Neuronal stem cell (in vitro differentiated cells): ENCODE data around the gene TRAF2.

Experiments
- DNase-seq: peaks from one replicate; pipeline ENCODE4 v3.0.0-alpha.2; 2013; ENCODE audit warnings: low spot score
- H2AFZ ChIP-seq: one replicate; pipeline ENCODE4 v1.6.1; 2013; ENCODE audit warnings: mild to moderate bottlenecking, low read length, inconsistent platforms
- H2AK5ac ChIP-seq: 2 replicates; pipeline ENCODE4 v1.6.1; 2013; ENCODE audit warnings: low read depth, mild to moderate bottlenecking, inconsistent platforms, low read length, moderate library complexity, mixed read lengths
- H2BK120ac ChIP-seq: 2 replicates; pipeline ENCODE4 v1.6.1; 2013; ENCODE audit warnings: low read depth, mild to moderate bottlenecking, inconsistent platforms, low read length, moderate library complexity, mixed read lengths
- H2BK12ac ChIP-seq: one replicate; pipeline ENCODE4 v1.6.1; 2013; ENCODE audit warnings: low read length, inconsistent platforms
- H2BK15ac ChIP-seq: 2 replicates; pipeline ENCODE4 v1.6.1; 2013; ENCODE audit warnings: mild to moderate bottlenecking, low read length, inconsistent platforms, mixed read lengths
- H2BK5ac ChIP-seq: one replicate; pipeline ENCODE4 v1.6.1; 2013; ENCODE audit warnings: inconsistent platforms, mild to moderate bottlenecking, low read length, moderate library complexity
- H3K14ac ChIP-seq: one replicate; pipeline ENCODE4 v1.6.1; 2013; ENCODE audit warnings: low read length, inconsistent platforms
- H3K18ac ChIP-seq: 2 replicates; pipeline ENCODE4 v1.6.1; 2013; ENCODE audit warnings: low read length, inconsistent platforms
- H3K23ac ChIP-seq: 2 replicates; pipeline ENCODE4 v1.6.1; 2013; ENCODE audit warnings: low read depth, mild to moderate bottlenecking, mixed read lengths, low read length, inconsistent platforms; ENCODE audit not compliant: poor library complexity
- H3K27ac ChIP-seq: replicated peaks from 3 replicates; pipeline ENCODE4 v1.5.1; 2013; ENCODE audit warnings: low read length, inconsistent platforms
- H3K27me3 ChIP-seq, 3 experiments: 2 replicates each; pipeline ENCODE4 v1.6.1; 2013; ENCODE audit warnings: low read length in 3 of 3, mild to moderate bottlenecking in 2 of 3, inconsistent platforms in 1 of 3, low read depth in 1 of 3, mixed read lengths in 1 of 3, moderate library complexity in 1 of 3; ENCODE audit not compliant: control insufficient read depth in 3 of 3, insufficient read depth in 3 of 3
- H3K36me3 ChIP-seq, 2 donors: replicated peaks in 1 of 2; 2 replicates each; pipeline ENCODE4 v1.6.1; 2013; ENCODE audit warnings: low read length in 2 of 2; ENCODE audit not compliant: control insufficient read depth in 2 of 2, insufficient read depth in 2 of 2
- H3K4ac ChIP-seq: 2 replicates; pipeline ENCODE4 v1.6.1; 2013; ENCODE audit warnings: inconsistent platforms, mild to moderate bottlenecking, low read length, moderate library complexity
- H3K4me1 ChIP-seq, 2 donors: 1 replicate in 1 of 2; 2 replicates in 1 of 2; pipeline ENCODE4 v1.6.1; 2013; ENCODE audit warnings: low read length in 2 of 2, low read depth in 1 of 2; ENCODE audit not compliant: control insufficient read depth in 2 of 2, insufficient read depth in 1 of 2
- H3K4me2 ChIP-seq: one replicate; pipeline ENCODE4 v1.6.1; 2013; ENCODE audit warnings: mild to moderate bottlenecking, low read length, inconsistent platforms; ENCODE audit not compliant: insufficient read depth, poor library complexity, severe bottlenecking
- H3K4me3 ChIP-seq, 2 donors: 2 replicates each; pipeline ENCODE4 v1.5.1; 2013; ENCODE audit warnings: low read length in 2 of 2, mild to moderate bottlenecking in 2 of 2, inconsistent platforms in 1 of 2, moderate library complexity in 1 of 2
- H3K79me1 ChIP-seq: one replicate; pipeline ENCODE4 v1.6.1; 2013; ENCODE audit warnings: low read depth, mild to moderate bottlenecking, inconsistent platforms, low read length, moderate library complexity
- H3K9ac ChIP-seq: one replicate; pipeline ENCODE4 v1.6.1; 2013; ENCODE audit warnings: mild to moderate bottlenecking, low read depth, low read length, inconsistent platforms; ENCODE audit not compliant: poor library complexity
- H3K9me3 ChIP-seq, 2 donors: replicated peaks in 1 of 2; 2 replicates each; pipeline versions ENCODE3 to v1.6.1; 2013; ENCODE audit warnings: low read length in 2 of 2, mild to moderate bottlenecking in 2 of 2, inconsistent platforms in 1 of 2, low read depth in 1 of 2, mixed read lengths in 1 of 2, moderate library complexity in 1 of 2; ENCODE audit not compliant: control insufficient read depth in 2 of 2, insufficient read depth in 1 of 2
- H4K8ac ChIP-seq: one replicate; pipeline ENCODE4 v1.6.1; 2013; ENCODE audit warnings: low read depth, mild to moderate bottlenecking, inconsistent platforms, low read length, moderate library complexity
- H4K91ac ChIP-seq: one replicate; pipeline ENCODE4 v1.6.1; 2013; ENCODE audit warnings: low read length, low read depth, mild to moderate bottlenecking, inconsistent platforms; ENCODE audit not compliant: poor library complexity
- WGBS, 2 donors: extraction: QIAGEN DNeasy Blood & Tissue Kit; methylation state at CpG; one replicate each; pipeline ENCODE4 v1.1.7; 2013; ENCODE audit warnings: missing lambda C conversion rate in 2 of 2, mixed read lengths in 1 of 2; ENCODE audit not compliant: insufficient read length in 2 of 2, insufficient replicate concordance in 1 of 2; ENCODE audit errors: extremely low coverage in 2 of 2; 5-methylcytosine and 5-hydroxymethylcytosine counted together

Gene TRAF2

GRCh38 chr9:136860529-136860928 is 25.8 kb upstream of the TRAF2 start:
- no peak overlapping the region for H3K14ac ChIP-seq
- H2BK15ac ChIP-seq: no peak overlapping the region
- no peak for DNase-seq
- no peak overlapping the region for H4K8ac ChIP-seq
- H3K27me3 ChIP-seq: no peaks in the 10 kb centered on the region
- H3K9ac ChIP-seq: peak overlapping the region; percentile 60
- no peak overlapping the region for H4K91ac ChIP-seq
- H2AFZ ChIP-seq: no peak overlapping the region
- peaks cover 33% of the 10 kb centered on the region for H3K79me1 ChIP-seq
- peak overlapping the region; percentile 85 for H3K23ac ChIP-seq
- no peak overlapping the region for H3K18ac ChIP-seq
- H2AK5ac ChIP-seq: no peak overlapping the region
- H2BK120ac ChIP-seq: no peak overlapping the region
- H3K36me3 ChIP-seq: peaks cover 39 to 64% of the 10 kb centered on the region in 2 donors
- no peak overlapping the region for H2BK5ac ChIP-seq
- WGBS, 2 donors: no CpG with 5 or more reads among the region's 9 CpGs
- no peak overlapping the region for H3K4ac ChIP-seq
- no peak overlapping the region for H3K27ac ChIP-seq
- H3K9me3 ChIP-seq: no peaks in the 10 kb centered on the region
- H3K4me3 ChIP-seq: no peak overlapping the region
- H3K4me2 ChIP-seq: no peak overlapping the region
- peaks cover 7 to 8% of the 10 kb centered on the region in 2 donors for H3K4me1 ChIP-seq
- no peak overlapping the region for H2BK12ac ChIP-seq

GRCh38 chr9:136860933-136861873 is 25.1 kb upstream of the TRAF2 start:
- peak overlapping the region; percentile 85 for H3K23ac ChIP-seq
- no peak overlapping the region for H2AK5ac ChIP-seq
- H2AFZ ChIP-seq: no peak overlapping the region
- no CpG with 5 or more reads among the region's 22 CpGs for WGBS, 2 donors
- H3K4me2 ChIP-seq: no peak overlapping the region
- H3K4me3 ChIP-seq: no peak overlapping the region
- H3K4ac ChIP-seq: no peak overlapping the region
- no peak overlapping the region for H4K8ac ChIP-seq
- H2BK12ac ChIP-seq: no peak overlapping the region
- peak overlapping the region; percentile 82 for H3K14ac ChIP-seq
- no peak for DNase-seq
- H3K27me3 ChIP-seq: no peaks in the 10 kb centered on the region
- no peak overlapping the region for H2BK120ac ChIP-seq
- H3K79me1 ChIP-seq: peaks cover 36% of the 10 kb centered on the region
- H3K9me3 ChIP-seq: no peaks in the 10 kb centered on the region
- H3K9ac ChIP-seq: no peak overlapping the region
- H4K91ac ChIP-seq: no peak overlapping the region
- H3K18ac ChIP-seq: no peak overlapping the region
- no peak overlapping the region for H2BK5ac ChIP-seq
- H2BK15ac ChIP-seq: no peak overlapping the region
- H3K36me3 ChIP-seq: peaks cover 39 to 64% of the 10 kb centered on the region in 2 donors
- peaks cover 7 to 8% of the 10 kb centered on the region in 2 donors for H3K4me1 ChIP-seq
- no peak overlapping the region for H3K27ac ChIP-seq

- no peak for DNase-seq
- WGBS, 2 donors: no CpG with 5 or more reads among the region's 26 CpGs
Observed at GRCh38 chr9:136861874-136862457, 24.4 kb upstream of the TRAF2 start.

More at GRCh38 chr9:136861874-136862457, 24.4 kb upstream of the TRAF2 start:
- Histone ChIP-seq H4K8ac (peak overlapping the region; percentile 17), H2BK15ac (no peak overlapping the region), H2BK12ac (no peak overlapping the region), H3K18ac (no peak overlapping the region), H3K9me3 (peaks cover 0 to 1% of the 10 kb centered on the region in 2 donors), H3K4ac (no peak overlapping the region), H3K27ac (no peak overlapping the region), H3K4me3 (no peak overlapping the region), H2BK120ac (no peak overlapping the region), H3K36me3 (peaks cover 39 to 61% of the 10 kb centered on the region in 2 donors), H2AK5ac (no peak overlapping the region), H3K79me1 (peaks cover 36% of the 10 kb centered on the region), H3K23ac (no peak overlapping the region), H3K14ac (peak overlapping the region; percentile 38), H2BK5ac (no peak overlapping the region), H4K91ac (no peak overlapping the region), H2AFZ (no peak overlapping the region), H3K4me1 (peaks cover 7 to 8% of the 10 kb centered on the region in 2 donors), H3K27me3 (no peaks in the 10 kb centered on the region), H3K4me2 (no peak overlapping the region), H3K9ac (no peak overlapping the region)
